GM21576 (cell line): ENCODE data around the gene NRBF2.

Experiments used
- ATAC-seq: cut with Tn5 transposase; IDR thresholded peaks from one replicate; pipeline ENCODE4 v1.9.1; 2021; ENCODE audit warnings: mild to moderate bottlenecking, moderate library complexity; ENCODE audit not compliant: unreplicated experiment

NRBF2 gene

GRCh38 chr10:63157845-63158624 is 24.9 kb downstream of the NRBF2 start:
- ATAC-seq: peak; percentile 63

DNA sequence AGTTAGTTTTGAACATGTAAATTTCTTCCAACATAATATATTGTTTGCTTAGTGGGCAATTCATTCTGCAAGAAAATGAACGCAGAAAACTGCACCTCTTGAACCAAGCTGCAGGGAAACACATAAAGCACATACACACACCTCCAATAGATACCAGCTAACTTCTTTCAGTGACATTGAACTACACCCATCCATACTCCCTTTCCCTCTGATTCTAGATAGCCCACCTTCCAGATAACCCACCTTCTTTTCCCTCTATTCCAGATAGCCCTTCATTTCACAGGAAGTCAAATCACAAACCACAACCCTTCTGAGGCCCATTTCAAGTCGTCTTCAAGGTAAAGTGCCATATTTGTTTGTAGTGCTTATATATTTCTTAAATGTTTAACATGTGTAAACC is 28.5 kb downstream of the NRBF2 start:
- ATAC-seq: no peak

- no peak for ATAC-seq
These were observed 31.1 kb downstream of the NRBF2 start for GRCh38 chr10:63164166-63164623.

DNA sequence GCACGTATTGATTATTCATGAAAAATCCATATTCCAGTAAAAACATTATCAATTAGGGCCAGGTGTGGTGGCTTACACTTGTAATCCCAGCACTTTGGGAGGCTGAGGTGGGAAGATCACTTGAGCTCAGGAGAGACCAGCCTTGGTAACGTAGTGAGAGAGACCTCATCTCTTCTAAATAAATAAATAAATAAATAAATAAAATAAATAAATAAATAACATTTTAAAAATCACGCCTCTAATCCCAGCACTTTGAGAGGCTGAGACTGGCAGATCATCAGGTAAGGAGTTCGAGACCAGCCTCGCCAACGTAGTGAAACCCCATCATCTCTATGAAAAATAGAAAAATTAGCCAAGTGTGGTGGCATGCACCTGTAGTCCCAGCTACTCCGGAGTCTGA is 32.1 kb downstream of the NRBF2 start:
- no peak for ATAC-seq

GRCh38 chr10:63166742-63167258 is 33.7 kb downstream of the NRBF2 start:
- ATAC-seq: peak; percentile 48

DNA sequence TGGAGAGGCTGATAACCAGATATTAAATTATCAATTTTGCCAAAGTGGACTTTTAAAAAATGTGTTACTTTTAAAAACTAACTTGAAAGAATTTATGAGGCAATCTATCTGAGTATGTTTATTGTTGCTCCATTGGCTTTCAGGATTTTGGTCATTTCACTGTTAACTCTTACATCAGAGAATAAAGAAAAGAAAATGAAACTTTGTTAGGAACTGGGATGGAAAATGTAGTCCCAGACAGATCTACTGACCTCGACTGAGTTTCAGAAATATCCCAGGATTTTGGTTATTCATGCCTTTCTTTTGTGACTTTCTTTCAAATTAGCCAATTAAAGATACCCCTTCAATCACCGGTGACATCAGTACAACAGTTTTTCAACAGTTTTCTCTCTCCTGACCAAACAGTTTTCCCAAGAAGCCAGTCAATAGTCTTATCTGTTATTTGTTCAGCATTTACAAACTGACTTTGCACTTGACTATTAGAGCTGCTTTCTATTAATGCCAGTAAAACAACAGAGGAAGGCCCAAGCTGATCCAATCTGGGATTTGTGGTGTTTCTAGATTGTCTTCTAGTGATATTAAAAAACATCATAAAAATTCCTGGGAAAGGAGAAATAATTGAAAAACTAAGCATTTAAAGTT is 35.8 kb downstream of the NRBF2 start:
- ATAC-seq: no peak

GRCh38 chr10:63169624-63170023 is 36.5 kb downstream of the NRBF2 start:
- ATAC-seq: no peak

GRCh38 chr10:63171255-63171855 is 38.2 kb downstream of the NRBF2 start:
- no peak for ATAC-seq

DNA sequence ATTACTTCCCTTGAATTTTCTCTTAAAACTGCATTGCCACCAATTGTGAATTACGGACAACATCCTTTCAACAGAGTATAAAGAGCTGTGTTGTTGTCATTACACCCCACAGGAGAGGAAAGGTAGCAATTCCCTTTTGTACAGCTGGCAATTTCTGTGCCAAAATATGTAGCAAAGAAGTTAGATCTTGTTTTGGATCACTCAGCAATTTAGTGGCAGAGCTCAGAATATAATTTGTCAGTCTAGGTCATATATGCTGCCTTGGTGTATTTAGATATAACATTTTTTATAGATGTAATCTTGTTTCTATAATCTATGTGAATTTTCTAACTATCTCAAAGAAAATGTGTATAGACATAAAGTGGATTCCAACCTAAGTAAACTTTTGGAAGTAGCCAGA is 38.8 kb downstream of the NRBF2 start:
- ATAC-seq: no peak

GRCh38 chr10:63173468-63174232 is 40.5 kb downstream of the NRBF2 start:
- ATAC-seq: peak; percentile 99

DNA sequence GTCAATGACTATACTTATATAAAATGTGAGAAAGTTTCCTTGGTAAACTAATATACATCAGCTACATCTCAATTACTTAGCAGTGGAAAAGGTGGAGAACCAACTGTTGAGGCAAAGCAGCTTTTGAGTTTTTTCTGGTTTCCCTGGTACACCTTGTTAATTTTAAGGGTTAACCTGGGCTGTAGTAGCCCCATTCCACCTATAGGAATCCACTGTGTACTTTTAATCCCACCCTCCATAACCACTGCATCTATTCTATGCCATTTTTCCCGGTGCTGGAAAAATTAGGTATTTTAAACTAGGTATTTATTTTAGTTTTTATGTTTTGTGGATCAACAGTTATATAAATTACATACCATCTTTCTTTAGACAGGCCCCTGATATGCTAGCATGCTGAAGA is 42.4 kb downstream of the NRBF2 start:
- ATAC-seq: no peak

GRCh38 chr10:63192826-63193225 is 59.7 kb downstream of the NRBF2 start:
- no peak for ATAC-seq

GRCh38 chr10:63197344-63198092 is 64.4 kb downstream of the NRBF2 start:
- no peak for ATAC-seq

- ATAC-seq: no peak
These were observed 66.6 kb downstream of the NRBF2 start for GRCh38 chr10:63199716-63200115.

DNA sequence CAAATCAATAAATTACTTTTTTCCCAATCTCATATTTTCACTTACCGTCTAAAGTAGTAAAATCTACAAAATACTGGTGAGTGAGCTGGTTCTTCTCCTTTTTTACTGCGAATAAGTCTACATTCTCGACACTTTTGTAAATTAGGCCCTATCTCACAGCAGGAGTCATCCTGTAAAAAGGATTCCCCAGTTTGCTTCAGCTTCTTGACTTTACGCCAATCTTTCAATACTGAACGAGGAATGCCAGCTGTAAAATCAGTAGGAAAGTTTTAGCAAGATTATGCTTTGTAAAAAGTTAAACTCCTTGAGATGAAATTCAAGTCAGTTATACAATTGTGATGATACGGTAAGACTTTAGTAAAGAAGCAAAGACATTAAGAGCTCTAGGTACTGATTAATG is 67.3 kb downstream of the NRBF2 start:
- no peak for ATAC-seq

DNA sequence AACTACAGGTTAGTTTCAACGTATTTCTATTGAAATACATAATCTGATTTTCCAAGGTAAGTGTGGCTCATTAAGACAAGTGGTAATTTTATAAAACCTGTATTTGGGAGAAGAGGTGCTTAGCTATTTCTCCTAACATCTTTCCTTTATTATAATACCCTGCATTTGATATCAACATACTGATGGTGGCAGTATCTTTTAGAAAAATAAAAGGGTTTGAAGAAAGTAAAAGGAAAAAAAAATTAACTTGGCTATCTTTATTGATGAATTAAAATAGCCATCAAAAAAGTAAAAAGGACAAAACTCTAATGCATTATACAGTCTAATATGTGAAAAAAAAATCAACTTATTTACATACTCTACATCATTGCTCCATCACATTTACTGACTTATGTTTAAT is 68.0 kb downstream of the NRBF2 start:
- ATAC-seq: no peak
